Superior temporal gyrus (tissue), 1 donor: Measurements from ENCODE around the gene PLPPR1.

ENCODE experiments used
- DNase-seq: peaks from one replicate; pipeline ENCODE4 v3.0.0-alpha.2; 2016; ENCODE audit errors: extremely low spot score

PLPPR1 gene

GRCh38 chr9:101209670-101210069 is 181.1 kb downstream of the PLPPR1 start:
- DNase-seq: no peak

- DNase-seq: no peak
These were observed 184.1 kb downstream of the PLPPR1 start for GRCh38 chr9:101212661-101213060.

GRCh38 chr9:101219030-101219429 is 190.5 kb downstream of the PLPPR1 start:
- DNase-seq: no peak

GRCh38 chr9:101220341-101220740 is 191.8 kb downstream of the PLPPR1 start:
- DNase-seq: no peak

GRCh38 chr9:101225271-101225670 is 196.7 kb downstream of the PLPPR1 start:
- DNase-seq: no peak

GRCh38 chr9:101226161-101226560 is 197.6 kb downstream of the PLPPR1 start:
- peak; percentile 95 for DNase-seq

- no peak for DNase-seq
These were observed 198.3 kb downstream of the PLPPR1 start for GRCh38 chr9:101226803-101227202.

GRCh38 chr9:101229606-101230005 is 201.1 kb downstream of the PLPPR1 start:
- DNase-seq: peak; percentile 69

GRCh38 chr9:101232405-101232977 is 204.0 kb downstream of the PLPPR1 start:
- no peak for DNase-seq

- peak; percentile 95 for DNase-seq
These were observed 206.8 kb downstream of the PLPPR1 start for GRCh38 chr9:101235105-101235866.

- DNase-seq: peak; percentile 92
These were observed 214.1 kb downstream of the PLPPR1 start for GRCh38 chr9:101242651-101243050.

- no peak for DNase-seq
These were observed 218.2 kb downstream of the PLPPR1 start for GRCh38 chr9:101246691-101247090.

GRCh38 chr9:101247297-101247696 is 218.8 kb downstream of the PLPPR1 start:
- no peak for DNase-seq

- no peak for DNase-seq
These were observed 226.4 kb downstream of the PLPPR1 start for GRCh38 chr9:101254733-101255433.

GRCh38 chr9:101264727-101265126 is 236.2 kb downstream of the PLPPR1 start:
- DNase-seq: no peak

- DNase-seq: no peak
These were observed 236.7 kb downstream of the PLPPR1 start for GRCh38 chr9:101265261-101265660.

- DNase-seq: no peak
These were observed 239.9 kb downstream of the PLPPR1 start for GRCh38 chr9:101268426-101268825.

GRCh38 chr9:101269591-101270283 is 241.2 kb downstream of the PLPPR1 start:
- DNase-seq: peak; percentile 75

- no peak for DNase-seq
These were observed 241.8 kb downstream of the PLPPR1 start for GRCh38 chr9:101270302-101270701.

GRCh38 chr9:101271102-101271501 is 242.6 kb downstream of the PLPPR1 start:
- peak; percentile 50 for DNase-seq

GRCh38 chr9:101274971-101275768 is 246.6 kb downstream of the PLPPR1 start:
- DNase-seq: no peak
